Measurements from ENCODE around the gene ADGRV1.
"Not testable (repeated sequence)": the region's sequence is repeated elsewhere in the genome, so short reads cannot be mapped to it uniquely, and the experiment has no call there.

ADGRV1 gene

DNA sequence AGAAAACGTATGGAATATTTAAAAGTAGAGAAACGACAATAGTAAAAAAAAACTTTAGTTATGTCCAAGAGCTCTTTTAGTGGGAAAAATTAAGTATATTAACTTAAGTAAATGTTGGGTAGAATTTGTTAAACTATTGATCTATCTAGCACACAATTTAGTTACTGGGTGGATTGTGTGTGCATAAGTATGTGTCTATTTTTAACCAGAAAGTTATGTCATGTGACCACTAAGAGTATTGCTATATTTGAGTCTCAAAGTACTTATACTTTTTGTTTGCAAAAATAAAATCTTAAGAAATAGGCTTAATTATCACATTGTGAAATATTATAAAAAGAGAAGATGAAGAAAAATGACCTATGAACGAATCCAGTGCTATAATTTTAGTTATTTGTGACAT, 56.8 kb downstream of the ADGRV1 start:
- TF ChIP-seq CTCF (IDR thresholded peaks at IDR 0.05; ENCODE audit: insufficient read depth, missing control alignments) = no peak
- DNase-seq (ENCODE audit: insufficient read length, low spot score) (no peak), FAIRE-seq (no peak)

GRCh38 chr5:90618071-90618470, 59.5 kb downstream of the ADGRV1 start:
- FAIRE-seq = no peak
- TF ChIP-seq CTCF (IDR thresholded peaks at IDR 0.05; ENCODE audit: insufficient read depth, missing control alignments) = no peak
- no peak for DNase-seq (ENCODE audit: insufficient read length, low spot score)

DNA sequence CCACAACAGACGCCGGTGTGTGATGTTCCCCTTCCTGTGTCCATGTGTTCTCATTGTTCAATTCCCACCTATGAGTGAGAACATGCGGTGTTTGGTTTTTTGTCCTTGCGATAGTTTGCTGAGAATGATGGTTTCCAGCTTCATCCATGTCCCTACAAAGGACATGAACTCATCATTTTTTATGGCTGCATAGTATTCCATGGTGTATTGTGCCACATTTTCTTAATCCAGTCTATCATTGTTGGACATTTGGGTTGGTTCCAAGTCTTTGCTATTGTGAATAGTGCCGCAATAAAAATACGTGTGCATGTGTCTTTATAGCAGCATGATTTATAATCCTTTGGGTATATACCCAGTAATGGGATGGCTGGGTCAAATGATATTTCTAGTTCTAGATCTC, 61.2 kb downstream of the ADGRV1 start:
- not testable (repeated sequence) for DNase-seq (ENCODE audit: insufficient read length, low spot score); FAIRE-seq

GRCh38 chr5:90621848-90622247, 63.3 kb downstream of the ADGRV1 start:
- no peak for TF ChIP-seq CTCF (IDR thresholded peaks at IDR 0.05; ENCODE audit: insufficient read depth, missing control alignments)
- no peak for DNase-seq (ENCODE audit: insufficient read length, low spot score)
- FAIRE-seq = no peak

DNA sequence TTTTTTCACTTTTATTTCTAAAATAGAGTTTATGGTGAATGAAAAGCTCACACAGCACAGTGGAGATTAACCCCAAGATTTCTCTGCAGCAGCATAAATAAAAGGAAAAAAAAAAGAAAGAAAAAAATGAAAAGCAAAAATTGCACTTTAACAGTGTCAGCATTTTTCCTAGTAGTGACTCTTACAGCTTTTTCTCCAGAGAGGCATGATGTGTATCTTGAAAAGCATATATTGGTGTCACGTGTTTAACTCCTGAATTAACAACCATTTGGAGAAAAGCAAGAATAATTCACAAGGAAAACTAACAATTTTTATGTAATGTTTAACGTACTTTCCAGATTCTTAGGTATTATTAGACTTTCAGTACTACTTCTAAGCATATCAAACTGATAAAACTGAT, 67.9 kb downstream of the ADGRV1 start:
- FAIRE-seq = no peak

GRCh38 chr5:90628492-90628891, 69.9 kb downstream of the ADGRV1 start:
- no peak for TF ChIP-seq CTCF (IDR thresholded peaks at IDR 0.05; ENCODE audit: insufficient read depth, missing control alignments)
- DNase-seq (ENCODE audit: insufficient read length, low spot score) = no peak
- no peak for FAIRE-seq

More for the DNA sequence above, 67.9 kb downstream of the ADGRV1 start:
- no peak for DNase-seq (ENCODE audit: insufficient read length, low spot score)
- TF ChIP-seq CTCF (IDR thresholded peaks at IDR 0.05; ENCODE audit: insufficient read depth, missing control alignments) = no peak

DNA sequence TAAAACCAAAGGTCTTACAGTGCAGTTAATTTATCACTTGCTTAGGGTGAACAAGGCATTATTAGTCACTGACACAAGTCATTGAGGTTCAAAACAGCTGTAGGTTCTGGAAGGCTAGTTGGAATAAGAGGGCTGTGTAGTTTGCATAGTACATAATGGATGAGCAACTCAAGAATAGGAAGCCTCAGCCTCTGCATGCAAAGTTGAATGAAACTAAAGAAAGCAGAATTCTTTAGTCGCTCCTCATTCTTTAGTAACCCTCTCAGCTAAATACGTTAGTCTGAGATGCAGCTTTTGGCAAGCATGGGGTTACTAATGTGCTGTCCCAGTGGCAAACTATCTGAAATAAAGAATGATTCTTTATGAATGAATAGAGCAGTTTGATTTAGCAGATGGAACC, 74.2 kb downstream of the ADGRV1 start:
- no peak for FAIRE-seq
- DNase-seq (ENCODE audit: insufficient read length, low spot score) = no peak

More for the DNA sequence above, 74.2 kb downstream of the ADGRV1 start:
- TF ChIP-seq CTCF (IDR thresholded peaks at IDR 0.05; ENCODE audit: insufficient read depth, missing control alignments) = no peak
